Upper lobe of left lung (tissue), 6 donors: ENCODE measurements around the gene MTRR. TPM values are rescaled to one million over a fixed set of nuclear protein-coding genes. Genes with fewer than 3 reads are reported as not detected.

ENCODE experiments used
- ATAC-seq, 2 donors: fragments of 200-7000 bp; cut with Tn5 transposase; one replicate each; pipeline ENCODE4 v1.9.1; 2022; ENCODE audit warnings: mild to moderate bottlenecking in 2 of 2, moderate library complexity in 2 of 2; ENCODE audit not compliant: low FRiP score in 2 of 2
- DNase-seq, 2 donors: peaks; one replicate each; pipeline ENCODE4 v3.0.0-alpha.2; 2019 to 2020
- H3K27ac ChIP-seq, 4 donors: fragments of 200-600 bp; sonication (generic); one replicate each; pipeline ENCODE4 v1.5.1; 2016 to 2019
- H3K27me3 ChIP-seq, 4 donors: fragments of 200-600 bp; sonication (generic); one replicate each; pipeline ENCODE4 v1.5.1; 2017 to 2019
- H3K36me3 ChIP-seq, 4 donors: fragments of 200-600 bp; sonication (generic); one replicate each; pipeline ENCODE4 v1.5.1; 2016 to 2019
- H3K4me1 ChIP-seq, 4 donors: fragments of 200-600 bp; sonication (generic); one replicate each; pipeline ENCODE4 v1.5.1; 2018 to 2019
- H3K4me3 ChIP-seq, 4 donors: fragments of 200-600 bp; sonication (generic); one replicate each; pipeline ENCODE4 v1.5.1; 2017 to 2019; ENCODE audit warnings: mild to moderate bottlenecking in 2 of 4, moderate library complexity in 1 of 4
- H3K9me3 ChIP-seq, 4 donors: fragments of 200-600 bp; sonication (generic); one replicate each; pipeline ENCODE4 v1.5.1; 2018 to 2019
- CTCF ChIP-seq, 6 experiments: fragments of 450-650 bp in 4 of 6; fragments of 200-600 bp in 2 of 6; sonication (generic) in 2 of 6; IDR thresholded peaks; one replicate each; pipeline ENCODE4 v1.5.1; 2016 to 2019; ENCODE audit warnings: antibody characterized with exemption in 6 of 6
- EP300 ChIP-seq, 4 donors: sonication (generic); formaldehyde crosslinking; IDR thresholded peaks; one replicate each; pipeline ENCODE4 v1.5.1; 2017; ENCODE audit warnings: antibody characterized with exemption in 4 of 4, control low read depth in 2 of 4
- POLR2A ChIP-seq, 4 donors: fragments of 450-650 bp; IDR thresholded peaks; one replicate each; pipeline ENCODE4 v1.5.1; 2016 to 2017; ENCODE audit warnings: antibody characterized with exemption in 4 of 4, mild to moderate bottlenecking in 2 of 4
- POLR2AphosphoS5 ChIP-seq, 2 donors: sonication (generic); formaldehyde crosslinking; IDR thresholded peaks; one replicate each; pipeline ENCODE4 v1.5.1; 2017; ENCODE audit warnings: antibody characterized with exemption in 2 of 2
- WGBS, 2 donors: methylation state at CpG; one replicate each; pipeline ENCODE4 v1.1.5; 2017 to 2018; 5-methylcytosine and 5-hydroxymethylcytosine counted together
- total RNA-seq, 6 donors: library from RNA; depleted of rRNA in 4 of 6; stranded (reverse); fragments of >200 nt in 4 of 6; gene quantifications; one replicate each; pipeline versions ENCODE4 v1.1.0 to v1.2.1, GENCODE V29; 2016 to 2021
- donor health status: DM: no; HTN: no; CAD: no; lungs with moderate emphysema.
- donor health status: DM: no; HTN: yes; CAD: no; lungs with severe emphysema.

MTRR gene
- total RNA-seq, 6 donors from 2014 or later: 91.1 to 157 (median 105) TPM

- no peak for DNase-seq
These were observed 16.4 kb upstream of the MTRR start for GRCh38 chr5:7852542-7852941.

GRCh38 chr5:7852988-7853387 is 16.0 kb upstream of the MTRR start:
- 68 to 73% methylated on average over 2 of the region's 2 CpGs for WGBS, 2 donors
- no peak overlapping the region for H3K27ac ChIP-seq
- no peaks in the 10 kb centered on the region for H3K9me3 ChIP-seq
- ATAC-seq: no peak
- peaks cover 0 to 8% (median 3%) of the 10 kb centered on the region in 4 donors for H3K36me3 ChIP-seq
- H3K4me3 ChIP-seq: no peak overlapping the region
- no peak for TF ChIP-seq EP300 (IDR thresholded peaks at IDR 0.05)
- TF ChIP-seq POLR2A (IDR thresholded peaks at IDR 0.05): no peak
- TF ChIP-seq POLR2AphosphoS5 (IDR thresholded peaks at IDR 0.05): no peak
- DNase-seq: no peak
- peaks cover 0 to 14% (median 2%) of the 10 kb centered on the region in 4 donors for H3K27me3 ChIP-seq
- H3K4me1 ChIP-seq: peaks cover 13 to 26% (median 18%) of the 10 kb centered on the region in 4 donors

More at GRCh38 chr5:7852542-7852941, 16.4 kb upstream of the MTRR start:
- Histone ChIP-seq H3K27me3 (peaks cover 0 to 14% (median 2%) of the 10 kb centered on the region in 4 donors), H3K4me3 (no peak overlapping the region), H3K27ac (no peak overlapping the region), H3K36me3 (peaks cover 0 to 3% (median under 1%) of the 10 kb centered on the region in 4 donors), H3K9me3 (no peaks in the 10 kb centered on the region), H3K4me1 (peaks cover 13 to 26% (median 18%) of the 10 kb centered on the region in 4 donors)
- no peak for ATAC-seq
- no peak for TF ChIP-seq CTCF (IDR thresholded peaks at IDR 0.05)
- no peak for TF ChIP-seq POLR2AphosphoS5 (IDR thresholded peaks at IDR 0.05)
- WGBS, 2 donors: 47 to 50% methylated on average over 1 of the region's 1 CpG

GRCh38 chr5:7855611-7856010 is 13.3 kb upstream of the MTRR start:
- Histone ChIP-seq H3K27ac (no peak overlapping the region), H3K4me3 (no peak overlapping the region), H3K36me3 (peaks cover 5 to 34% (median 13%) of the 10 kb centered on the region in 4 donors), H3K9me3 (no peaks in the 10 kb centered on the region), H3K4me1 (peaks cover 5 to 14% (median 7%) of the 10 kb centered on the region in 4 donors), H3K27me3 (peaks cover 0 to 6% (median 0%) of the 10 kb centered on the region in 4 donors)
- ATAC-seq (no peak), DNase-seq (no peak)
- 67 to 81% methylated on average over 3 of the region's 3 CpGs for WGBS, 2 donors
- TF ChIP-seq CTCF (IDR thresholded peaks at IDR 0.05) (no peak), POLR2AphosphoS5 (IDR thresholded peaks at IDR 0.05) (no peak), EP300 (IDR thresholded peaks at IDR 0.05) (no peak), POLR2A (IDR thresholded peaks at IDR 0.05) (no peak)

GRCh38 chr5:7856855-7857254 is 12.1 kb upstream of the MTRR start:
- no peak overlapping the region for H3K4me3 ChIP-seq
- peaks cover 15 to 45% (median 18%) of the 10 kb centered on the region in 4 donors for H3K36me3 ChIP-seq
- ATAC-seq: peak in 1 of 2 donors; percentile 69
- H3K27ac ChIP-seq: no peak overlapping the region
- H3K27me3 ChIP-seq: no peaks in the 10 kb centered on the region
- H3K9me3 ChIP-seq: no peaks in the 10 kb centered on the region
- WGBS, 2 donors: 98 to 100% methylated on average over 2 of the region's 2 CpGs
- DNase-seq: no peak
- TF ChIP-seq CTCF (IDR thresholded peaks at IDR 0.05) (peak in 5 of 6 experiments; percentile 34 to 49 (median 40)), EP300 (IDR thresholded peaks at IDR 0.05) (no peak)
- peaks cover 0 to 4% (median under 1%) of the 10 kb centered on the region in 4 donors for H3K4me1 ChIP-seq

GRCh38 chr5:7857361-7857760 is 11.6 kb upstream of the MTRR start:
- H3K4me1 ChIP-seq: no peaks in the 10 kb centered on the region
- no peaks in the 10 kb centered on the region for H3K9me3 ChIP-seq
- no peaks in the 10 kb centered on the region for H3K27me3 ChIP-seq
- DNase-seq (no peak), ATAC-seq (no peak)
- no peak overlapping the region for H3K4me3 ChIP-seq
- no peak overlapping the region for H3K27ac ChIP-seq
- TF ChIP-seq POLR2AphosphoS5 (IDR thresholded peaks at IDR 0.05): no peak
- no peak for TF ChIP-seq CTCF (IDR thresholded peaks at IDR 0.05)
- TF ChIP-seq EP300 (IDR thresholded peaks at IDR 0.05): no peak
- no peak for TF ChIP-seq POLR2A (IDR thresholded peaks at IDR 0.05)
- 85% methylated on average over 5 of the region's 5 CpGs for WGBS, 2 donors
- peaks cover 17 to 50% (median 22%) of the 10 kb centered on the region in 4 donors for H3K36me3 ChIP-seq
